ENCODE data around the gene DNLZ. TPM values are rescaled to one million over a fixed set of nuclear protein-coding genes. Genes with fewer than 3 reads are reported as not detected.

DNLZ gene
- total RNA-seq, 1 experiment from 2014 or later = 78.9 TPM

DNA sequence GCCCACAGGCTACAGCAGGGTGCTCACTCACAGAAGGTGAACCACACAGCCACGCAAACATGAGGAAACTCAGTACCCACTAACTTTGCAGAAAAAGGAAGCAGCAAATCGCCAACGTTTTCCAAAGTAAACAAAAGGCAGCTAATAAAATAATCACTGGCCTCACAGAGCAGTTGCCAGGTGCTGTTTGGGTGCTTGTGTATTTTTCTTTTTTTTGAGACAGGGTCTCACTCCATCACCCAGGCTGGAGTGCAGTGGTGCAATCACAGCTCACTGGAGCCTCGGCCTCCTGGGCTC lies 32.6 kb upstream of the DNLZ start:
- no peak for DNase-seq (ENCODE audit: low spot score)

DNA sequence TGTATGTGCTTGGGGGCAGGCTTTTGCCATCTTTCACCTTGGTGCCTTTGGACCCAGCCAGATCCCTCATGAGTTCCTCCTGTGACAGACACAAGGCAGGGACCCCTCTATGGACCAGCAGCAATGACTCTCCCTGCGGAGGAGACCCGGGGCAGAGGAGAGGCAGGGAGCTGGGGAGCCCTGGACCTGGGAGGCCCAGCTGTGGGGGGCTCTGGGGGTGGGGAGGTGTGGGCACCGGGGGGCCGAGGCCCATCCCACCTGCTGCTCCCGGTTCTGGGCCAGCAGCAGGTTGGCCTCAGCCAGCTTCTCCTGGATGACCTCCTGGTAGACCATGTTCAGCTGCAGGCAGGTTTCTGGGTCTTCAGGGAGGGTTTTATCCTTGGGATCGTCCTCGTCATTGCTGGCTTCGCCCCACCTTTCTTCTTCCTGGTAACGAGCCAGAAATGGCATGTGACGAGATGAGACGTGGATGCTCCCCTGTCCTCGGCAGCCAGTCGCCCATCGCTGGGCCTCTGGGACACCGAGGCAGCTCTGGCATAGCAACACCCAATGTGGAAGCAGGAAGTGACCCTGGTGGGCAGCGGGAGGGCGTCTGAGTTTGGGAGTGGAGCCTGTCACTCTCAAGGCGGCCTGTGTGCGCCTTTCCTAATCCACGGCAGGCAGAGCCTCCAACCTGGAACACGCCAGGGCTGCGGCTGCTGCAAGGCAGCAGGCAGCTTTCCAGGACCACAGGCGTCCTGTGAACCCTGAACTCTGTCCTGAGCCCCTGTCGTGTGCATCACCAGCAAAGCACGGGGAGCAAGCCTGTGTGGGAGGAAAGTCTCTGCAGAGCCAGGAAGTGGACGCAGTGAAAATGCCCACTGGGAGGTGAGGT lies 32.0 kb upstream of the DNLZ start:
- DNase-seq (ENCODE audit: low spot score) = no peak

DNA sequence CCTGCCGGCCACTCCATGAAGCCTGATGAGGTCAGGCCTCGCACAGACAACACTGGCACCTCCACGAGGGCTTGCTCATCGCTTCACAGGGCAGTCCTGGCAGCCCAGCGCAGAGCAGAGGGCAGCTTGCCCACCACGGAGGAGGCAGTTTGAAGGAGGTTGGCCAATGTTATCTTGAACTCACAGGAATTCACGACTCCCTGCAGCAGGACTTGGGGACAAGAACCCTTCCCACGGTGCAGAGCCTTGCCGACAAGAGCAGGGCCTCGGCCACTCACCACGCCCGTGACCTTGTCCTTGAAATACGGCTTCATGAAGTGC lies 31.4 kb upstream of the DNLZ start:
- no peak for DNase-seq (ENCODE audit: low spot score)

DNA sequence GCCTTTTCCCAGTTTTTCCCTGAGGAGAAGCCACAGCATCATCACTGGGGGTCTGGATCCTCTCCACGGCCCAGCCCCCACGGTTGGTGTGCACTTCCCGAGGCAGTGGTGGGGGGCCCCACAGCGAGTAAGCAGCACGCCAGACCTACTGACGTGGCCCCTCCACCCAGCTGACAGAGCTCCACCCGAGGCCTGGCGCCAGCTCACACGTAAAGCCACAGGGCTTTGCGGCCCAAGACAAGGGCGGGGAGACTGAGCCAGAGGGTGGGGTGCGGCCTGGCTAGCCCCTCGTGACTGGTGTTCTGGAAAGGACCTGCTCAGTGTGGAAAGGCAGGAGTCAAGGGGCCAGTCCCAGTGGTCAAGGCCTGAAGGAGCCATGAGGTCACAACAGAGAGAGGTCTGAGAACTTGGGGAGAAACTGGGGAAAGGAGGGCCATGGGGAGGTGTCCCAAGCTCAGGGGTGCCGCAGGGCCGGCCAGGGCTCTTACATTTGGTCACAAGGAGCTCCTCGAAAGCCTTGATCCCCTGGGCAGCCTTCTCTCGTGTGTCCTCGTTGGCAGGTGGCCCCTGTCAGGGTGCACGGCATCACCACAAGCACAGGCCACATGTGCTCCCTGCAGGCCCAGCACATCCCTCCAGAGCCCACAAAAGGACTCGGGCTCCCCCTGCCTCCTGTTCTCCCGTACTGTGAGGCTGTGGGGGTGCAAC lies 30.9 kb upstream of the DNLZ start:
- DNase-seq (ENCODE audit: low spot score) = no peak

DNA sequence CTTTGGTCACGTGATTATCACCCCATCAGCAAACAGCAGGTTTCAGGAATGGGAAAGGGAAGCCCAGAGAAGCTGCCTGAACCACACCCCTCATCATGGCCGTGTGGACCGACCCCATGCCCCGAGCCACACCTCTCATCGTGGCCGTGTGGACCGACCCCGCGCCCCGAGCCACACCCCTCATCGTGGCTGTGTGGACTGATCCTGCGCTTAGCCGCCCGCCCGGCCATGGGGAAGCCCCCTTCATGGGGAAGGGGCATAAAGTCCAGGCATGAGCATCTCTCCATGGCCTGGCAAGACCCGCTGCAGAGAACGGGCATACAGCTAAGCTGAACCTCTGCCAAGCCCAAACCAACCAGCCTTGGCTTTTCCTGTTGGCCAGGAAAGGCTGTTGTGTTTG lies 30.0 kb upstream of the DNLZ start:
- DNase-seq (ENCODE audit: low spot score) = no peak

DNA sequence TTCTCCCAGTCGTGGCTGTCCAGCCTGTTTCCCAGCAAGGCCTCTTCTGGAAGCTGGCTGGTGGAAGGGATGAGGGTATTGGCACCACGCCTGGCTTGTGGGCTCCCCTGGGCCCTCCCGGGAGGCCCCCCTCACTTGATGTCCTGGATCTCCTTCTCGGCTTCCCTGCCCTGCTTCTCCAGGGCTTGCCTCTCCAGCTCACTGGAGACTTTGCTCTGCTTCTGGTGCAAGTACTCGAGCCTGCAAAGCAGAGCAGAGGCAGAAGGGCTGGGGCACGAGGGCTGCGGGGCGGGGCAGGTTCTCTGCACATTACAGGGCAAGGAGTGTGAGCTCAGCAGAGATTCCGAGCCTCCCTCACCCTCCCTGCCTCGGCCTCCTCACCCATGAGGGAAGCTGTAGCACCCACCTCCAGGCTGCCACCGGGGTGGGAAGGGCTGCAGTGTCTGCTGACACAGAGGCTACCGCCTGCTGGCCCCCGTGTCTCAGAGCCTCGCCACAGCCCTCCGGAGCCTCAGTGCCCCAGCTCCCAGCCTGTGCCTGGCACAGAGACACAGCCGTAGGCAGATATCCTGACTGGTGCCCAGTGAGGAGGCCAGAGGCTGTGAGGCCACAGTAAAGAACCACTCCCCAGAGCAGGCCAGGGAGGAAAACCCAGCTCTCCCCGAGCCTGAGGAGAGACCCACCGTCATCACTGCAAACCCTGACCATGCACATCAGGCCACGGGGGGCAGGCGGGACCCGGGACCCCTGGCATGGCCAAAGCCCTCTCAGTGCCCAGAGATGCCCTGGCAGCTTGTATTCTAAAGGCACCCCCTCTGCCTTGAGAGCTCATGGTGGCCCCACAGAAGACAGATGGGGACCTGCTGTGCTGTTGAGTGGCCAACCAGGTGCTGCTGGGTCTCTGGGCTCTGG lies 29.2 kb upstream of the DNLZ start:
- DNase-seq (ENCODE audit: low spot score) = no peak

DNA sequence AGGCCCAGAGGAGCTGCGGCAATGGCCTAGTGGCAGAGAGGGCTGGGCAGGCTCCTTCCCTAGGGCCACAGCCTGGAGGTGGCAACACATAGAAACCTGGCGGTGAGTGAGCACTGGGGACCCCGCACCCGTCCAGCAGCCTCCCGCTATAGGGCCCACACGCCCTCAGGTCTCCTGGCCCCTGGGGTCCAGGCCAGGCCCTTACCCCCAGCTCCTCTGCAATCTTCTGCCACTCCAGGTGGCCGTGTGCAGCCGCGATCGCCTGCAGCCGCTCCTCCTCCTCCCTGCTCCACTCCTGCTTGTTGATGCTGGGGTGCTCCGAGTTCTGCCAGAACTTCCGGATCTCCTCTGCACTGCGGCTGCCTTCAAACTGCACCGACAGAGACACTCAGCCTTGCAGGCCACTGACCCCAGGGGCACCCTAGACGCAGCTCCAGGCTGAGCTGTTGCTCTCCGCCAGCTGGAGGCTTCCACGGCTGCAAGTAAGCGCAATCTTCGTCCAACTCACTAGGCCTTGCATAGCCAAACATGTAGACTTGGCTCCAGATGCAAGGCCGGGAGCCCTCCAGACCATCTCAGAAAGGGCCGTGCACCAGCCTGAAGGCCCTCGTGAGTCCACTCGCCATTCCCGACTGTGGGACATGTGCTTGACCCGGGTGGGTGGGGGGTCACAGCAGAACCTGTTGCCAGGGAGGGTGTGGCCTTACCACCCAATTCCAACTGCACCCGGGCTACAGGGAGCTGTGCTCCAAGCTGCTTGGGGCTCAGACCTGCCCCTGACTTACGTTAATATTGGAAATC lies 28.4 kb upstream of the DNLZ start:
- no peak for DNase-seq (ENCODE audit: low spot score)

DNA sequence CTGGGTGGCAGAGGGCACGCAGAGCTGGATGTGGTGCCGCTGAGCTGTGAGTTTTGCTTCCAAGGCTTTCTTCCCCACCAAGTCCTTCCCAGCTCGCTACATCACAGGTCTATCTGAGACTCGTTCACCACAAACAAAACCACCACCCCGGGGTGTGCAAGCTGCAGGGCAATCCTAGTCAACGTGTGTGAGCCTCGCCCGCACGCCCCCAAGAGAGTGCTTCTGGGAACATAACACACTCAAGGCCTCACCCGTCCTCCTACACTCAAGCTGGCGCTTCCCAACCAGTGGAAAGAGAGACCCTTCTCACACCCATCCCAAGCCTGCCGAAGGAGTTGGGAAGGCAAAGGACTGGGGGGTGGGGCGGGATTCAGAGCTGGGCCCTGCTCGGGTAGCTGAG lies 25.9 kb upstream of the DNLZ start:
- DNase-seq (ENCODE audit: low spot score) = no peak

DNA sequence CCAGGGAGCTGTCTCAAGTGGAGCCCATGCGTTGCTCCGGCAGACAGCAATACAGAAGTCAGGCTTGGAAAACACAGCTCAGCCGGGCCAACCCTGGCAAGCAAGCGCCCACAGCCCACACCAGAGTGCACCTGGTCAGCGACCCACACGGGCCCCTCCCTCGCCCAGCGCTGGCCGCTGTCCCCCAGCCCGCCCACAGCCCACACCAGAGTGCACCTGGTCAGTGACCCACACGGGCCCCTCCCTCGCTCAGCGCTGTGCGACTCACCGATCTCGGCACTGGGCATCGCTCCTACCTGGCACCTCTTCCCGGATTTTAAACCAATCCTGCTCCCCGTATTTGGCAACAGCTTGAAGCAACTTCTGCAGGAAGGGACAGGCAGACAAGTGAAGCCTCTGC lies 23.7 kb upstream of the DNLZ start:
- no peak for DNase-seq (ENCODE audit: low spot score)

DNA sequence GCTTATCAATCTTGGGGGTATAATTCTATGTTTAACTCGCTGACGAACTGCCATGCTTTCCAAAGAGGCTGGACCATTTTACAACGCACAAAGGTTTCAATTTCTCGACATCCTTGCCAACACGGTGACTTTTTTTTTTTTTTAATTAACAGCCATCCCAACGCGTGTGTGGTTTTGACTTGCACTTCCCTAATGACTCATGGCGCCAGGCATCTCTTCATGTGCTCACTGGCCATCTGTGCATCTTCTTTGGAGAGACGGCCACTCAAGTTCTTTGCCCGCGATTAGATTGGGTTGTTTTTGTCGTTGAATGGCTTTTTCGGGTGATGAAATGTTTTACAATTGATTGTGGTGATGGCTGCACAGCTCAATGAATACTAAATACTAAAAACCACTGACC lies 22.5 kb upstream of the DNLZ start:
- DNase-seq (ENCODE audit: low spot score) = no peak

DNA sequence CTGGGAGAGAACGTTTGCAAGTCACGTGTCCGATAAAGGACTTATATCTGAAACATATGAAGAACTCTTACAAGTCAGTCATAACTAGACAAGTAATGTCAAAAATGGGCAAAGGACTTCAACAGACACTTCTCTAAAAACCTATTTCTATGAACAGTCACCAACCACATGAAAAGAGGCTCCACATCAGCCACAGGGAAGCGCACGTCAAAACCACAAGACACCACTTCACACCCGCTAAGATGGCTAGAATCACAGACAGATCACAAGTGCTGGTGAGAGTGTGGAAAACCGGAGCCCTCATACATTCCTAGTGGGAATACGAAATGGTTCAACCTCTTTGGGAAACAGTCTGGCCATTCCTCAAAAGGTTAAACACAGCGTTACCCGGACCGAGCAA lies 21.5 kb upstream of the DNLZ start:
- DNase-seq (ENCODE audit: low spot score) = no peak

DNA sequence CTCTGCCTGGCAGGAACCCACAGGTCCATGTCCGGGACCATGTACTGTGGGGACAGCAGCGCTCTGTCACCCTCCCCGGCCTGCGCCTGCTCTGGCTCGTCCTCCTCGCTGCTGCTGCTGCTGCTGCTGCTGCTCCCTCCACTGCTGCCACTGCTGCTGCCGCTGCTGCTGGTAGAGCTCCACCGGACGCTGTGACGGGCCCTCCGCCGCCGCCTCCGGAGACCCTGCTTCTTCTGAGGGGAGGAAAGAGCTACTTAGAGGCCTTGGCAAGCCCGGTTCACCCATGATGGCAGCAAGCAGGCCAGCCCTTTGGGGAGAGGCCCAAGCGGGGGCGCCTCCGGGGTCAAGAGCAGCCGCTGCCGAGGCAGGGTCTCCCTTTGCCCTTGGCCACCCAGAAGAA lies 19.9 kb upstream of the DNLZ start:
- DNase-seq (ENCODE audit: low spot score) = no peak

DNA sequence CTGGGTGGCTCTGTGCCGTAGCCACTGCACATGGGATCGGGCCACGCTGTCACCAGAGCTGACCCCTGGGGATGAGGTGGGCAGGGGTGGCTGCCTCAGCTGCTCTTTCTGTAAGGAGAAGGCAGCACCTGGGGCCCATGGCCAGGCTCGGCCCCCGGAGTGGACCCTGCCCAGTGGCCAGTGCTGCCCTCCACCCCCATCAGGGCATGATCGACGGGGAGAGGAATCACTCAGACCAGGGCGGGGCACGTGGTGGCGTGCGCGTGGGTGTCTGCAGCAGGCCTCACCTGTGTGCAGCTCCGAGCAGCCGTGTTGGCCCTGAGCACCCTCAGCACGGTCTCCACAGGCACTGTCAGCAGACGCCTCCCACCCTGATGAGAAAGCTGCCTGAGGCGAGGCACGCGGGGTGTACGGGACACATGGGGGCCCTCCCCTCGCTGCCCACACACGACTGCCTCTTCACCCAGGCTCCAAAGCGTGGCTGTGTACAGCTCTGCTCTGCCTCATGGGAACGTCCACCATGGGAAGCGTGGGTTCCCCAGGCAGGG lies 18.5 kb upstream of the DNLZ start:
- no peak for DNase-seq (ENCODE audit: low spot score)

DNA sequence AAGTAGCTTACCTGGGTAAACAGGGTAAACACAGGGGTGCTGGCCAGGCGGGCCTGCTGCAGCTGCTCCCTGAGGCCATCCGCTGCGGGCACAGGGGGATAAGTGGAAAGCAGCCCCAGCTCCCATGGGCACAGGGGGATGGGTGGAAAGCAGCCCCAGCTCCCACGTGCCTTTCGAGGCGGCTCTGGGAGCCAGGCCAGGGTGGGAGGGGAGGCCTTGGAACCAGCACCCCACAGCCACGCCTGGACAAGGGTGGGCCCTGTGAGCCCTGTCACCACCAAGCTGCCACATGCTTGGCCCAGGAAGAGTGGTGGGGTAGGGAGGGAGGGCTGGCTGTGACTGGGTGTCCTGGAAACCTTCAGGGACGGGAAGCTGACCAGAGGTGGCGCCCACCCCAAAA lies 17.8 kb upstream of the DNLZ start:
- no peak for DNase-seq (ENCODE audit: low spot score)

DNA sequence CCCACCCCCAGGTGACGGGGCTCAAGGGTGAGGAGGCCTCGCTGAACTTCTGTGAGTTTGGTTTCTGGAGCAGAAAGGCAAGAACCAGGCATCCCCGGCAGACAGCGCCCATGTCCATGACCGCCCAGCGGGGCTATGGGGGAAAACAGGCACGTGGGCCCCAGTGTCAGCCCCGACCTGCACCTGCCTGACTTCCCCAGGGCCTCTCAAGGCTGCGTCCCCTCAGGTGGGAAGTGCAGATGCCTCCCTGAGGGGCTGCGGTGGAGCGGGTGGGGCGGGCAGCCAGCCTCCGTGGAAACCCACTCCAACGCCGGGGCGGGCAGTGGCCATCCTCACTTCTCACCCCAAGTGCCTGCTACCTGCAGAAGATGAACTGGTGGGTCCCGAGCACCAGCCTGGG lies 16.8 kb upstream of the DNLZ start:
- no peak for DNase-seq (ENCODE audit: low spot score)

DNA sequence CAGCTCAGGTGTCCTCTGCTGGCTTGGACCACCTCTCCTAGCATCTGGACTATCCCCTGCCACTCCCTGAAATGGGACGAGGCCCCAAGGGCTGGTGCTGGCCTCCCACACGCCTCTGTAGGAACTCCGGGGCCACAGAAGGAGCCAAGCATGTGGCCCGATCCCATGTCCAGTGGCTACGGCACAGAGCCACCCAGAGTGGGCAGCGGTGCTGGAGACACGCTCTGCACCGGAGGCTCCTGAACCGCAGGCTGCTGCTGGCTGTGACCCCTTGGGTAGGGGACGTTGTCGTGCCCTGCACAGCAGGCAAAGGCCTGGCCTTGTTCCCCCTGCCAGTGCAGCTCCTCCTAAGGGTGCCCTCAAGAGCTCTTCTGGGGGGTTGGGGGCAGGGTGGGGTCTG lies 16.3 kb upstream of the DNLZ start:
- no peak for DNase-seq (ENCODE audit: low spot score)

DNA sequence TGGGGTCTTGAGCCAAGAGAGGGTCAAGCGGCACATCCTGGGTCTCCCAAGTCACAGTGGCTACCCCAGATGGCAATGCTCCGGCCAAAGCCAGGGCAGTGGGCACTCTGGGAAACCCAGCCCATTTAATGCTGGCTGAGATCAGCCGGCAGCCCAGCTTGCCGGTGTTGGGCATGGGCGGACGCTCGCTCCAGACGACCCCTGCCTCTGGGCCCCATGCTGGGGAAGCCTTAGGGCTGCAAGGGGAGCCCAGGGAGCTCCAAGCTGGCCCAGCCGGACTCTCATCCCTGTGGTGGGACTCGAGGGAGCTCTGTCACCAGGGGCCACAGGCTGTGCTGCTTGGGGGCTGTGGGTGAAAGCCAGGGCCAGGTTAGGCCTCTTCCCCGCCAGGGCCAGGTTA lies 15.9 kb upstream of the DNLZ start:
- no peak for DNase-seq (ENCODE audit: low spot score)

DNA sequence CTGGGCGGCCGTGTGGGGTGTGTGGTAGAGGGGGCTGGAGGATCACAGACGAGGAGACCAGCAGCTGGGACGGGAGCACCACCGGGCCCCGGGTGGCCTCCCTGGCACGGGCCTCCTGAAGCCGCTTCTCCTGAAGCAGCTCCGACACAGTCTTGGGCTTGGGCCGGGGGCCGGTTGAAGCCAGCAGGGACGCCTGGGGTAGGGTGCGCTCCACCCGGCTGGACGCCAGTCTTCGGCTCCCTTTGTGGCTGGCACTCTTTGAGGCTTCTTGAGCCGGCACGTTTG lies 15.4 kb upstream of the DNLZ start:
- no peak for DNase-seq (ENCODE audit: low spot score)

DNA sequence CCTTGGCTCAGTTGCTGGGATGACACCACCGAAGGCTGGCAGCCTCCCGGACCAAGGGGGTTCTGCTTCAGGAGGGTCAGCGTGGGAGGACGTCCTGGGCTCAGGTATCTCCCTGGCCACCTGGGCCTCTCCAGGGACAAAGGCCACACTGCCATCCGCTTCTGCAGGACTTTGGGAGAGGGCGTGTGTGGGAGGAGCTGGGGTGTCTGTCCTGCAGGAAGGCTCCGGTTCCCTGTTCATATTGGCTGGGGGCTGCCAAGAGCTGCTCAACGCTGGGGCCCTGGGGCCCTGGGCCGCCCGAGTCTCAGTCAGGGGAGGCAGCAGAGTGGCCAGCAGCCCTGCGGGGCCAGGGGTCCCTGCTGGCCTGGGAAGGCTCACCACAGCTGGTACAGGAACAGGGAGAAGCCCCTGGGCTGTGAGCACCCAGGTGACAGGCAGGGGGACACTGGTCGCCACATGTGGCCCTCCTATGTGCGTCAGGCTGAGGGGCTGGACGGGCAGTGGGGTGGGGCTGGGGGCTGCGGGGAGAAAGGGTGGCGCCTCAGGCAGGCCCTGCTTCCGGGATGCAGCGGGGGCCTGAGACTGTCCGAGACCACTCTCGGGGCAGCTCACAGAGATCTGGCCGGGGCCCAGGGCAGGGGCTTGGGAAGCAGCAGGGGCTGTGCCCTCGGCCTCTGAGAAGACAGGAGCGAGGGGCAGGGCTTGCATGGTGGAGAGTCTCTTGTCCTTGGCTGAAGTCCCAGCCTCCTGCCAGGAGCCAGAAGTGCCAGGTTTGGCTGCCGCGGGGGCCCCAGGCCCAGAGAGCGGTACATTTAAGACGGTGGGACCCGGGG lies 14.8 kb upstream of the DNLZ start:
- DNase-seq (ENCODE audit: low spot score) = no peak

DNA sequence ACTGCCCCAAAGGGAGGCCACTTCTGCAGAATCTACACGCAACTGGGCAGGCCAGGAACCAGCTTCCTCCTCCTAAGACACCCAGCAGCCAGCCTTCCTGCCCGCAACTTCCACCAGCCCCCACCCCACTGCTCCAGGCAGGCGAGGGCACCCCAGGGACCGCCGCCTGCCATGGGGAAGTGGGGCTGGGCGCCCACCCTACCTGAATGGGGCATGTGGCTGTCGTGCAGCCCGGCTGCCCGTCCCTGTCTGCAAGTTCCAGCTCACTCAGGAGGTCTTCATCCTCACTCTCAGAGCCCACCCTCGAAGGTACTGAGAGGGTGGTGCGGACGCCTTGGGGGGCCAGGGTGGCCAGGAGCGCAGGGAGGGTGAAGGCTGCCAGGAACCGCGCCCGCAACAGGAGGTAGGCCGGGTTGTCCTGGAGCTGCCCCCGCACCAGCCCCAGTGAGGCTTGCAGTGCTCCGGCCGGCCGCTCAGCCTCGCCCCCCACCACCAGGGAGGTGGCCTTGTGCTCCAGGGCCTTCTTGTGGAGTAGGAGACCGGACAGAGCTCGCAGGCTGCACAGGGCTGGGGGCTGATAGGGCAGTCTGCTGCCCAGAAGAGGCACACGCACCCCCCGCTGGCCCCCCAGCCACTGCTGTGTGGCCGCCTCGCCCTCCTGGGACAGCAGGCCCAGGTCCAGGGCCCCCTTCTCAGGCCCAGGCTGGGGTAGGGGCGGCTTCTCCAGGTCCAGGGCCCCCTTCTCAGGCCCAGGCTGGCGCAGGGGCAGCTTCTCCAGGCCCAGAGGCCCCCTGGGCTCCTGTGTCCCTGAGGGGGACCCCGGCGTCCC lies 14.0 kb upstream of the DNLZ start:
- no peak for DNase-seq (ENCODE audit: low spot score)

Measured in HT-29 (cell line).